Measurements from ENCODE around the gene NTRK2. TPM values are rescaled to one million over a fixed set of nuclear protein-coding genes. Genes with fewer than 3 reads are reported as not detected.

NTRK2 gene
- total RNA-seq, 4 donors from 2014 or later, result 9.5 to 19.5 (median 12.3) TPM

GRCh38 chr9:84686068-84686467 is 16.5 kb downstream of the NTRK2 start:
- no peak for DNase-seq (ENCODE audit: low spot score in 2 of 2)
- Histone ChIP-seq H3K4me3 (no peak overlapping the region), H3K27ac (no peak overlapping the region), H3K27me3 (no peaks in the 10 kb centered on the region), H3K9me3 (no peaks in the 10 kb centered on the region), H3K36me3 (no peaks in the 10 kb centered on the region), H3K4me1 (no peaks in the 10 kb centered on the region)
- 88% methylated on average over 1 of the region's 1 CpG for WGBS
- TF ChIP-seq CTCF (IDR thresholded peaks at IDR 0.05) (no peak), POLR2AphosphoS5 (IDR thresholded peaks at IDR 0.05) (no peak), POLR2A (IDR thresholded peaks at IDR 0.05) (no peak), EP300 (IDR thresholded peaks at IDR 0.05) (no peak)

GRCh38 chr9:84688956-84689355 is 19.4 kb downstream of the NTRK2 start:
- Histone ChIP-seq H3K36me3 (no peaks in the 10 kb centered on the region), H3K4me3 (no peak overlapping the region), H3K9me3 (no peaks in the 10 kb centered on the region), H3K27me3 (no peaks in the 10 kb centered on the region), H3K4me1 (no peaks in the 10 kb centered on the region), H3K27ac (no peak overlapping the region)
- TF ChIP-seq EP300 (IDR thresholded peaks at IDR 0.05), result no peak
- no peak for TF ChIP-seq POLR2A (IDR thresholded peaks at IDR 0.05)
- no peak for TF ChIP-seq CTCF (IDR thresholded peaks at IDR 0.05)
- 74% methylated on average over 4 of the region's 4 CpGs for WGBS
- DNase-seq (ENCODE audit: low spot score in 2 of 2), result no peak

GRCh38 chr9:84691634-84692033 is 22.1 kb downstream of the NTRK2 start:
- no peak overlapping the region for H3K27ac ChIP-seq
- no peak for DNase-seq (ENCODE audit: low spot score in 2 of 2)
- peaks cover 4% of the 10 kb centered on the region for H3K4me1 ChIP-seq
- H3K4me3 ChIP-seq, result no peak overlapping the region
- WGBS, result 87% methylated on average over 5 of the region's 5 CpGs
- H3K27me3 ChIP-seq, result no peaks in the 10 kb centered on the region
- no peaks in the 10 kb centered on the region for H3K36me3 ChIP-seq
- no peaks in the 10 kb centered on the region for H3K9me3 ChIP-seq
- TF ChIP-seq CTCF (IDR thresholded peaks at IDR 0.05) (no peak), POLR2A (IDR thresholded peaks at IDR 0.05) (no peak), EP300 (IDR thresholded peaks at IDR 0.05) (no peak), POLR2AphosphoS5 (IDR thresholded peaks at IDR 0.05) (no peak)

- H3K27ac ChIP-seq, result no peak overlapping the region
- H3K9me3 ChIP-seq, result no peaks in the 10 kb centered on the region
- no peaks in the 10 kb centered on the region for H3K27me3 ChIP-seq
- no peaks in the 10 kb centered on the region for H3K36me3 ChIP-seq
- no peak for DNase-seq (ENCODE audit: low spot score in 2 of 2)
- peaks cover 4% of the 10 kb centered on the region for H3K4me1 ChIP-seq
- H3K4me3 ChIP-seq, result no peak overlapping the region
- WGBS, result 73% methylated on average over 3 of the region's 3 CpGs
- TF ChIP-seq POLR2A (IDR thresholded peaks at IDR 0.05), result no peak
- TF ChIP-seq EP300 (IDR thresholded peaks at IDR 0.05), result no peak
- no peak for TF ChIP-seq CTCF (IDR thresholded peaks at IDR 0.05)
- TF ChIP-seq POLR2AphosphoS5 (IDR thresholded peaks at IDR 0.05), result no peak
Observed at GRCh38 chr9:84694248-84694647, 24.7 kb downstream of the NTRK2 start.

- TF ChIP-seq POLR2A (IDR thresholded peaks at IDR 0.05) (no peak), EP300 (IDR thresholded peaks at IDR 0.05) (no peak), CTCF (IDR thresholded peaks at IDR 0.05) (no peak), POLR2AphosphoS5 (IDR thresholded peaks at IDR 0.05) (no peak)
- DNase-seq (ENCODE audit: low spot score in 2 of 2), result no peak
- 81% methylated on average over 8 of the region's 8 CpGs for WGBS
- Histone ChIP-seq H3K27me3 (no peaks in the 10 kb centered on the region), H3K9me3 (no peaks in the 10 kb centered on the region), H3K4me1 (peaks cover 4% of the 10 kb centered on the region), H3K4me3 (no peak overlapping the region), H3K27ac (no peak overlapping the region), H3K36me3 (no peaks in the 10 kb centered on the region)
Observed at GRCh38 chr9:84697042-84697441, 27.5 kb downstream of the NTRK2 start.

Measured in suprapubic skin (tissue), 4 donors.